GM12874 (cell line): Measurements from ENCODE around the gene ATG7.

Experiments
- TF ChIP-seq, protein P1 (sequence below): IDR thresholded peaks from 2 replicates; pipeline ENCODE4 v1.5.1; 2011; ENCODE audit warnings: low read depth, mild to moderate bottlenecking, control low read depth, low read length, moderate library complexity; ENCODE audit not compliant: insufficient read depth

ATG7 gene

DNA sequence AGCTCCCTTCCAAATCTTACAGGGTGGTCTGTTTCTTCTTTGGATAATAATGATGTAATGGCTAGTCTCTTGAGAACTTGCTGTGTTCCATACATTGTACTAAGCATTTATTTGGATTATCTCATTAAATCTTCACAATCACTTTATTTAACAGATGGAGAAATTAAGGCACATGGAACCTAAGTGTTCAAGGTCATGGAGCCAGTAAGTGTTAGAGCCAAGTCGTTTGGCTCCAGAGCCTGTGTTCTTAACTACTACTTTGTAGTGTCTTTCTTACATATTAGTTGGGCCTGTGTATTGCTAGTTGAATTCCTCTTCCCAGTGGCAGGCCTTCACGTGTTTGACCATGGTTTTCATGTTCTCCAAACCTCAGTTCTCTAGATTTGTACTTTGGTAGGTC is 177.8 kb downstream of the ATG7 start:
- TF ChIP-seq, protein P1, sequence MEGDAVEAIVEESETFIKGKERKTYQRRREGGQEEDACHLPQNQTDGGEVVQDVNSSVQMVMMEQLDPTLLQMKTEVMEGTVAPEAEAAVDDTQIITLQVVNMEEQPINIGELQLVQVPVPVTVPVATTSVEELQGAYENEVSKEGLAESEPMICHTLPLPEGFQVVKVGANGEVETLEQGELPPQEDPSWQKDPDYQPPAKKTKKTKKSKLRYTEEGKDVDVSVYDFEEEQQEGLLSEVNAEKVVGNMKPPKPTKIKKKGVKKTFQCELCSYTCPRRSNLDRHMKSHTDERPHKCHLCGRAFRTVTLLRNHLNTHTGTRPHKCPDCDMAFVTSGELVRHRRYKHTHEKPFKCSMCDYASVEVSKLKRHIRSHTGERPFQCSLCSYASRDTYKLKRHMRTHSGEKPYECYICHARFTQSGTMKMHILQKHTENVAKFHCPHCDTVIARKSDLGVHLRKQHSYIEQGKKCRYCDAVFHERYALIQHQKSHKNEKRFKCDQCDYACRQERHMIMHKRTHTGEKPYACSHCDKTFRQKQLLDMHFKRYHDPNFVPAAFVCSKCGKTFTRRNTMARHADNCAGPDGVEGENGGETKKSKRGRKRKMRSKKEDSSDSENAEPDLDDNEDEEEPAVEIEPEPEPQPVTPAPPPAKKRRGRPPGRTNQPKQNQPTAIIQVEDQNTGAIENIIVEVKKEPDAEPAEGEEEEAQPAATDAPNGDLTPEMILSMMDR, result no peak

- TF ChIP-seq, protein P1, result no peak
Observed at GRCh38 chr3:11452312-11452711, 180.1 kb downstream of the ATG7 start.

DNA sequence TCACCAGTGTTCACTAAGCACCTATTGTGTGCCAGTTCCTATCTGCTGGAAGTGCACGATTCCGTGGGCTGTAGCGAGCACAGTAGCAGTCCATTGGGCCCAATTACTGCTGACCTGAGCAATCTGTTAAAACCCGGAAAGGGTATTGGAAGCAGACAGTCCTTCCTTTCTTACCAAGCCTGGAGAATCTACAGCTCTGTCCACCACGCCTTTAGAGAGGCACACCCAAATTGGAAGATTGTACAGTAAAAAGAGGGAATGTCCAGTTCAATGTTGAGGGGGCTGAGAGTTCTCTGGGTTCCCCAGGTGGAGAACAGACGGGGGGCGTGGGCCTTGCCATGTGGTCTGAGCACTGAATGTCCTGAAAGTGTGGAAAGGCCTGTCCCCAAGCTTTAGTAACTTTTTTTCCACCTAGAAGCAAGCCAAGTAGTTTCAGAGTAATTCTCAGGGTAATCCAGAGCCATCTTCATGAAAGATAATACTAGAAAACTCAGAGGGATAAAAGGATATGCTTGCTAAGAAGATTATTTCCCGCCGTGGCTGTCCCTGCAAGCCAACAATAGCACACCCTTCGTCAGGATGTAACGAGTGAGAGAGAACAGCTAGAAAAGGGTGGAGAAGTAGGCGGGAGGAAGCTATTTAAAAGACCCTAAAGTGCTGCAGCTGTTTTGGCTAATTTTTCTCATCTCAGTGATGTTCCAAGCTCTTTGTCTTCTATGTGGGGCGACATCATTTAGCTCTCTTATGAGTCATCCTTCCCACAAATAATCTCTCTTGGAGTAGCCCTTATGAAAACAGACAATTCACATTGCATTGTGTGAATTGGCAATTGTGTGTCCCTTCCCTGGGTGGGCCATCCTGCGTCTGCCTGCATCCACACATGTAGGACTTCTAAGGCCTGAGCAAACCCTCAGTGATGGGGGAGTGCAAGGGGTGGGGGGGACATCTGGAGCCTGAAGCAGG is 181.0 kb downstream of the ATG7 start:
- TF ChIP-seq, protein P1, result no peak

DNA sequence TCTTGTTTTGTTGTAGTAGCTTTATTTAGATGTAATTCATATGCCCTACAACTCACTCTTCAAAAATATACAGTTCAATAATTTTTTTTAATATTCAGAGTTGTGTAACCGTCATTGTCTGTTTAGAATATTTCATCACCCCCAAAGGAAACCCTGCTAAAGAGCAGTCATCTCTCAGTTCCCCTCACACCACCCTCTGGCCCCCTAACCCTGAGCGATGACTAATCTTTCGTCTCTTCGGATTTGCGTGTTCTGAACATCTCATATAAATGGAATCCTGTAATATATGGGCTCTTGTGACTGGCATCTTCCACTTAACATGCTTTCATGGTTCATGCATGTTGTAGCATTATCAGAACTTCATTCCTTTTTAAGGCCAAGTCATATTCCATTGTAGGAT is 183.8 kb downstream of the ATG7 start:
- TF ChIP-seq, protein P1, result no peak

DNA sequence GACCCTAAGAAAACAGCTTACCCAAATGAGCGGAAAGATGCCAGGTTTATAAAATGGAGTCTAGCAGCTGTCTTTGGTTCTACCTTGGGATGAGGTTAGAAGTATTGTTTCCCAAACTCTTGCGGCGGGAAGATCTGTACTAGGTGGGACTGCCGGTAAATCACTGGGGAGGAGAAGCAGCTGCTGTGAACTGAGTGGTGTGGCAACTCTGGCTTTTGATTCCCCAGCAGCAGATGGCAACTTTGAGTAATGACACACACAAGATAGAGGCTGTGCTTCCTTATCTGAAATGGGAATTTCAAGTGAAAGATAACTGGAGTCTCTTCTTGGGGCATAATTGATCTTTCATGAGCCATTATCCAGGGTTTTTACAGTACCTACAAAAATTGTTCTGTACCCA is 184.9 kb downstream of the ATG7 start:
- TF ChIP-seq, protein P1, result no peak

GRCh38 chr3:11459186-11459824 is 187.1 kb downstream of the ATG7 start:
- TF ChIP-seq, protein P1, result no peak

- TF ChIP-seq, protein P1, result no peak
Observed at GRCh38 chr3:11461226-11461625, 189.0 kb downstream of the ATG7 start.
